Lower leg skin (tissue), 3 donors: ENCODE results near the gene FCN3.

Experiments used
- POLR2A ChIP-seq, 2 donors: fragments of 450-650 bp; IDR thresholded peaks; one replicate each; pipeline ENCODE4 v1.6.1; 2016 to 2017; ENCODE audit warnings: antibody characterized with exemption in 2 of 2, mild to moderate bottlenecking in 1 of 2, moderate library complexity in 1 of 2
- TF ChIP-seq, protein P1 (sequence below), 3 donors: fragments of 450-650 bp; IDR thresholded peaks; one replicate each; pipeline ENCODE4 v1.5.1; 2016; ENCODE audit warnings: antibody characterized with exemption in 3 of 3, mild to moderate bottlenecking in 3 of 3, moderate library complexity in 2 of 3

DNA sequence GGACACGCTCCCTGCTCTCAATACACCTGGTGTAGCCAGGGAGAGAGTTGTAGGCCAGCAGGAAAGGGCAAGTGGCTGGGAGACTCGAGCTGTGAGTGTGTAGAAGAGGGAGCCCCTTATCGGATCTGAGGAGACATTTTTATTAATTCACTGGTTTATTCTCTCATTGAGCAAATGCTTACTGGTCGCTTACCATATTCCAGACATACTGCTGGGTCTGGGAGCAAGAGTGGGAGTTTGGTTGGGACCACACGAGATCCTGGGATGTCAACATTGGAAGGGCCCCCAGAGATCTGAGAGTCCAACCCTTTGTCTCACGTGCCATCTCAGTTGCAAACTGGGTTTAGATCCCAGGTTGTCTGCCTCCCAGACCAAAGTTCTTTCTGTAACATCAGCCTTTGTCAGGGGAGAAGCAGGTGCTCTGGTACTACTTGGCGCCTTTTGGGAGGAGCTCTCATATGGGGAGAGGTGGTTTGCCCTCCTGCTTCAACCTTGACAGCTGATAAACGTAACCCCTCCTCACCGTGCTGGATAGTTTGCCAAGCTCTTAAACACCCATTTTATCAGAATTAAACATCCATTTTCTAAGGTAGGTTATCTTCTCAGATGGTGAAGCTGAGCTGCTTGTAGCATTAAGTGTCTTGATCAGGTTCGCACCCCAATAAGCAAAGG lies 51.9 kb downstream of the FCN3 start:
- TF ChIP-seq, protein P1, sequence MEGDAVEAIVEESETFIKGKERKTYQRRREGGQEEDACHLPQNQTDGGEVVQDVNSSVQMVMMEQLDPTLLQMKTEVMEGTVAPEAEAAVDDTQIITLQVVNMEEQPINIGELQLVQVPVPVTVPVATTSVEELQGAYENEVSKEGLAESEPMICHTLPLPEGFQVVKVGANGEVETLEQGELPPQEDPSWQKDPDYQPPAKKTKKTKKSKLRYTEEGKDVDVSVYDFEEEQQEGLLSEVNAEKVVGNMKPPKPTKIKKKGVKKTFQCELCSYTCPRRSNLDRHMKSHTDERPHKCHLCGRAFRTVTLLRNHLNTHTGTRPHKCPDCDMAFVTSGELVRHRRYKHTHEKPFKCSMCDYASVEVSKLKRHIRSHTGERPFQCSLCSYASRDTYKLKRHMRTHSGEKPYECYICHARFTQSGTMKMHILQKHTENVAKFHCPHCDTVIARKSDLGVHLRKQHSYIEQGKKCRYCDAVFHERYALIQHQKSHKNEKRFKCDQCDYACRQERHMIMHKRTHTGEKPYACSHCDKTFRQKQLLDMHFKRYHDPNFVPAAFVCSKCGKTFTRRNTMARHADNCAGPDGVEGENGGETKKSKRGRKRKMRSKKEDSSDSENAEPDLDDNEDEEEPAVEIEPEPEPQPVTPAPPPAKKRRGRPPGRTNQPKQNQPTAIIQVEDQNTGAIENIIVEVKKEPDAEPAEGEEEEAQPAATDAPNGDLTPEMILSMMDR (IDR thresholded peaks at IDR 0.05) = no peak
- no peak for TF ChIP-seq POLR2A (IDR thresholded peaks at IDR 0.05)
